SU-DHL-6 (cell line): Measurements from ENCODE around the gene LASP1NB.

ENCODE experiments used
- EZH2phosphoT487 ChIP-seq: fragments of 200-600 bp; sonication (generic), shearing (Covaris generic); conservative IDR thresholded peaks from 2 replicates; pipeline ENCODE4 v1.6.1; 2018; ENCODE audit warnings: mild to moderate bottlenecking, antibody characterized with exemption, low read length, moderate library complexity, mixed read lengths
- TF ChIP-seq, protein P1 (sequence below): fragments of 200-600 bp; sonication (generic); IDR thresholded peaks from one replicate; pipeline ENCODE4 v1.5.1; 2017; ENCODE audit warnings: antibody characterized with exemption, mild to moderate bottlenecking, low read length, moderate library complexity; ENCODE audit not compliant: insufficient read depth, poor library complexity, severe bottlenecking

DNA sequence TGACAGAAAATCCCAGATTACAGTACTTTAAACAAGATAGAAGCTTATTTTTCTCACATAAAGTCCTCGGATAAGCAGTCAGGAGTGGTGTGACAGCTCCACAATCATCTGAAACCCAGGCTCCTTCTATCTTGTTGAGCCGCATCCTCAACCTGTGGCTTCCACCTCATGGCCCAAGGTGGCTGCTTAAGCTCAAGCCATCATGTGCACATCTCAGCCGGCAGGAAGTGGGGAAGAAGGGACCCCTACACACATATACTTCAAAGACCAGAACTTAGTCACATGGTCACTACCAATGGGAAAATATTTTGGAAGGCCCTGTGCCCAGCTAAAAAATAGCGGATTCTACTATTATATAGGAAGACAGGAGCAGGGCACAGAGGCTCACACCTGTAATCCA, 52.8 kb downstream of the LASP1NB start:
- TF ChIP-seq, protein P1, sequence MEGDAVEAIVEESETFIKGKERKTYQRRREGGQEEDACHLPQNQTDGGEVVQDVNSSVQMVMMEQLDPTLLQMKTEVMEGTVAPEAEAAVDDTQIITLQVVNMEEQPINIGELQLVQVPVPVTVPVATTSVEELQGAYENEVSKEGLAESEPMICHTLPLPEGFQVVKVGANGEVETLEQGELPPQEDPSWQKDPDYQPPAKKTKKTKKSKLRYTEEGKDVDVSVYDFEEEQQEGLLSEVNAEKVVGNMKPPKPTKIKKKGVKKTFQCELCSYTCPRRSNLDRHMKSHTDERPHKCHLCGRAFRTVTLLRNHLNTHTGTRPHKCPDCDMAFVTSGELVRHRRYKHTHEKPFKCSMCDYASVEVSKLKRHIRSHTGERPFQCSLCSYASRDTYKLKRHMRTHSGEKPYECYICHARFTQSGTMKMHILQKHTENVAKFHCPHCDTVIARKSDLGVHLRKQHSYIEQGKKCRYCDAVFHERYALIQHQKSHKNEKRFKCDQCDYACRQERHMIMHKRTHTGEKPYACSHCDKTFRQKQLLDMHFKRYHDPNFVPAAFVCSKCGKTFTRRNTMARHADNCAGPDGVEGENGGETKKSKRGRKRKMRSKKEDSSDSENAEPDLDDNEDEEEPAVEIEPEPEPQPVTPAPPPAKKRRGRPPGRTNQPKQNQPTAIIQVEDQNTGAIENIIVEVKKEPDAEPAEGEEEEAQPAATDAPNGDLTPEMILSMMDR, result no peak
- TF ChIP-seq EZH2phosphoT487, result no peak
